GM19193 (cell line): ENCODE data around the gene JAG1.

Source experiments
- POLR2A ChIP-seq: IDR thresholded peaks from 4 replicates; pipeline ENCODE4 v1.6.1; 2011; ENCODE audit not compliant: insufficient read depth, insufficient read length; ENCODE audit errors: extremely low read depth

Gene JAG1

DNA sequence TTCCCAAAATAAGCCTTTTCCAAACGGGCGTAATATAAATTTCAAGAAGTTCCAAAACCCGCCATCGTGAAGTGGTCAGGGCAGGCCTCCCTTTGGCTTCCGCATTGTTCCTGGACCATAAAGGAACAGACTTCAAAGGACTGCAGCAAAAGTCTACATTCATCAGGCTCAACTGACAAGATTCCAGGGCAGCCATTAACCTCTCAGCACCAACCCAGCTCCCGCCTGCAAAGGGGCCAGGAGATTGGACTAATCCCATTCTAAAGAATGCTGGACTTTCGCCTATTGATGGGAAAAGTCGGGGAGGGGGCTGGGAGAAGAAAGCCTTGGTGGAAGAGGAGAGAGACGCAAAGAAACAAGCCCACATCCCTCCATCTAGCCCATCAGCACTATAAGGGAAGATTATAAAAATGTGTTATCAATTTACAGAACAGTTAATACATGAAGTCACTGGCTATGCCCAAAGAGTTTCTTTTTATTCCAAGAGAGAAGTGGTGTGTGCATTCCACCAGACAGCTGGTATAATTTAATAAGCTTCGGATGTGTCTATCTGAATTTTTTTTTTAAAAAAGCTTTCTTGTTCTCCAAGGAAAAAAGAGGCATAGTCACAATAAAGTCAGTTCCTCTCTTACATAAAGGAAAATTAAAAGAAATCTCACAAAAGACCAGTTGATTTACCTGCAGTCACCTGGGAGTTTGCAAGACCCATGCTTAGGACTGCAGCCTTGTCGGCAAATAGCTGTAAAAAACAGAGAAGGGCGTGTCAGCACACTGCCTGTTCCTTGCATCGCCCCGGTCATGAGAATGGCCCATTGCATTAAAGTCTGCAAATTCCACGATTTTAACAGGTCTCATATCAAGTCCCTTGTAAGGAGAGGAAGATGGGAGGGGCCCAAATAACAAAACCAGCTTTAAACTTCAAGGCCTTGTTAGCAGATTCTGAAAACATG is 17.8 kb downstream of the JAG1 start:
- TF ChIP-seq POLR2A: no peak

DNA sequence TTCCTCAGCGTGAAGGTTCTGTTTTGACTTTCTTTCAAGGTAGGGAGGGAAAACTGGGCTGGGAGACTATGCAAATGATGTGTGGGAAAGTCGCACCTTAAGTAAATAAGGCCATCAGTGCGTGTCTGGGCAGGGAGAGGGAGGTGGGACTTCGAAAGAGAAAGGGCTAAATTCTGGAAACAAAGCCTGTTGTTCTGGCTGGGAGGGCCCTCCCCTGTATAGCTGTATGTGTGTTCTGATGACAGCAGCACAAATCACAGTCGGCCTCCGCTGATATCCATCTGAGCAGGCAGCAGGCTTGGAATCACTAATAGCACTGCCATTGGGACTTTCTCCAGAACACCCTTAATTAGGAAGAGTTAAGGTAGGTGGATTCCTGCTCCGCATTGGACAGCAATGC is 19.2 kb downstream of the JAG1 start:
- TF ChIP-seq POLR2A: no peak

GRCh38 chr20:10654250-10654610 is 19.6 kb downstream of the JAG1 start:
- TF ChIP-seq POLR2A: no peak

DNA sequence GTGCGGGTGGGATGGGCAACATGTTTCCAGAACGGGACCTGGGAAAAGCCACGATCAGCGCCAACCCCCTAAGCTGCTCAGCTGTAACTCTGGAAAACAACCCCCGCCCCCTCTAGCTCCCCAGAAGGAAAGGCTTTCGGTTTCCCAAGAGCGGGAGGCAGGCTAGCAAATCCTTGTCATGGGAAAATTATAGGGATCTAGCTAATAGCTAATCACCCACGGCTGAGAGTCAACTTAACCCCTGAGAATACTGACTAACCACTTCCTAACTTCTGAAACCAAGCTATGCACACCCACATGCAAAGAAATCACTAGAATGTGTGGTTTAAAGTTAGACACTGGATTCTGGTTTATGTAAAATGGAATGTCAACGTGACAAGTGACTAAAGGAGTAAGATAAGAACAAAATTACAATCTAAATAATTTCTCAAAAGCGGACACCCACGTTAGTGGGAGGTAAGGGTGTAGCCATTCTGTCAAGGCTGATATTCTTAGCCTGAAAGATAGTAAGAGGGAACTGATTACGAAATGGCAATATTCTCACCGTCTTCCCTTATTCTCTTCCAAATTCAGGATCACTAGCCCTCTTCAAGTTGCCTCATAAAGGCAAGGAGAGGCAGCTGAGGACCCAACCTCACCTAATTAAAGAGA is 20.1 kb downstream of the JAG1 start:
- TF ChIP-seq POLR2A: no peak

DNA sequence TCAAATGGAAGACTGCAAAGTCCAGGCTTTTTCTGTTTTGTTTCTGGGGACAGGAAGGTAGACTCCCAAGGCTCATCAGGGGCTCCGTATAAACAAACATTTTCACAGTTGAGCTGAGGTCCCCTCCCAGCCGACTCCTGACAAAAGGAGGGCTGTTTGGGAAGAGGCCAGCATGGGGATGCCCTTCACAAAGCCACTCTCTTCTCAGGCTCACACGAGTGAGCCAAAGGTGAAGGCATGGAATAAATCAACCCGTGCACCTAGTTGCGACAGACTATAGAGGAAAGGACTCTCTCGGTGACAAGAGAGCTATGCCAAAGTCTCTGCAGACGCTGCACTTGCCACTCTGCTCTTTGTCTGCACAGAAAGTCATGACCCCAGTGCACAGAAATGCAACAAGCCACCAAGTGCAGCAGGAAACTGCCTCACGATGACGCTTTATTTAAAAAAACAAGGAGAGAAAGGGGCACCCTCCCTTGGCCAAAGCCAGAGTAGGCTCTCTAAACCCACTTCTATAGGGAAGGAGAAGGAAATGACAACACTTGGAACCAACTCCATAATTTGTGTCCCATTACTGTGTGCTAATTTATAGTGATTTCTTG is 21.0 kb downstream of the JAG1 start:
- no peak for TF ChIP-seq POLR2A

GRCh38 chr20:10652185-10652584 is 21.6 kb downstream of the JAG1 start:
- TF ChIP-seq POLR2A: no peak

- no peak for TF ChIP-seq POLR2A
Observed at GRCh38 chr20:10651227-10651990, 22.4 kb downstream of the JAG1 start.

DNA sequence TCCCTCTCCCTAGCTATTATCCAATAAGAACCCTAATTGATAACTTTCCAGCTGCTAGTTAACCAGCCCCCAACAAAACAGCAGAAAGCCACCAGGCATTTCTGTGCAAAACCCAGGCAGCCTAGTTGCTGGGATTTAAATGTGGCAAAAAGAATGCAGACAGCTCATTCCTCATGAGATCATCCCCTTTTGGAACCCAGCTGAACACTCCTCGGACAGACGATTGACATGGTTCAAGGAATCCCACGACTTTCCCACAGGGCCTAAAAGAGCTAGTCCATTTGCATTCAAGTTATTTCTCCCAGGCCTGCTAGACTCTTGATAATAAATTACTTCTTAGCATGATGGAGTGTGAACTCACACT is 24.0 kb downstream of the JAG1 start:
- no peak for TF ChIP-seq POLR2A

GRCh38 chr20:10649080-10649796 is 24.6 kb downstream of the JAG1 start:
- no peak for TF ChIP-seq POLR2A

DNA sequence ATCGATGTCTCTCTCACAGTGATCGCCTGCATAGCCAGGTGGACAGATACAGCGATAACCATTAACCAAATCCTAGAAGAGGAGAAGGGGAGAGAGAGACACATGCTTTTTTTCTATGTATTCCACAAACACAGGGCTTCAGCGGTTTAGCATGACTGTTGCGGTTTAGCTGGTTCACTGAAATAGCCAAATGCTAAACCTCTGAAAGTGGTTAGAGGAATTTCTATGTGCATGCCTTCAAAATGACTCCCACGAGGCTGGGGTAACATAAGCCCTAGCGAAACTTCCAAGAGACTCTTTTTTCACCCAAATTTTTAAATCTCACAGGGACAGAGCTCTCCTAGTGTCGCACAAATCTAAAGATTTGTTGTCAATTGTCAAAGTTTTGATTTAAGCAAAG is 25.1 kb downstream of the JAG1 start:
- no peak for TF ChIP-seq POLR2A

GRCh38 chr20:10647909-10648308 is 25.9 kb downstream of the JAG1 start:
- no peak for TF ChIP-seq POLR2A

- no peak for TF ChIP-seq POLR2A
Observed at GRCh38 chr20:10647471-10647870, 26.3 kb downstream of the JAG1 start.

DNA sequence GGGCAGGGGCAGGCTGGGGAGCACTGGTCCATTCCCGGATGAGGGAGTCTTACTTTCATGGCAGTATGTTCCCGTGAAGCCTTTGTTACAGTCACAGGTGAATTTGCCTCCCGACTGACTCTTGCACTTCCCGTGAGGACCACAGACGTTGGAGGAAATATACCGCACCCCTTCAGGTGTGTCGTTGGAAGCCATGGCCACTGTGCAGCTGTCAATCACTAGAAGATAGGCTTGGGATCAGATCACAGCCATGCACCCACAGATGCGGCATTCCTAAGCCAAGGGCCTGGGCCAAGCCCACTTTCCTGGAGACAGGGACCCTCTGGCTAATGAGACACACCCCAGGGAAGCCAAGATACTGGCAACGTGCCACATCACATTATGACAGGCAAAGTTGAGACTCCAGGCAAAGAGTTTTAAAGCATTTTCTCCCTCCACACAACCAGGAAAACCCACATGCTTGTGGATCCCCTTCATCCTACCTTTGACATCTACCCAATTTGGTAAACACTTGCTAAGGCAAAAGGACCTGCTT is 26.8 kb downstream of the JAG1 start:
- TF ChIP-seq POLR2A: no peak

- TF ChIP-seq POLR2A: no peak
Observed at GRCh38 chr20:10646006-10646405, 27.8 kb downstream of the JAG1 start.
